Stromal cell of bone marrow (primary cell): ENCODE measurements around the gene MYO5A.

Source experiments
- DNase-seq: peaks from one replicate; pipeline ENCODE4 v3.0.0-alpha.2; 2012; ENCODE audit warnings: low read depth

Gene MYO5A

GRCh38 chr15:52329987-52330386 is 198.7 kb downstream of the MYO5A start:
- DNase-seq, result no peak

DNA sequence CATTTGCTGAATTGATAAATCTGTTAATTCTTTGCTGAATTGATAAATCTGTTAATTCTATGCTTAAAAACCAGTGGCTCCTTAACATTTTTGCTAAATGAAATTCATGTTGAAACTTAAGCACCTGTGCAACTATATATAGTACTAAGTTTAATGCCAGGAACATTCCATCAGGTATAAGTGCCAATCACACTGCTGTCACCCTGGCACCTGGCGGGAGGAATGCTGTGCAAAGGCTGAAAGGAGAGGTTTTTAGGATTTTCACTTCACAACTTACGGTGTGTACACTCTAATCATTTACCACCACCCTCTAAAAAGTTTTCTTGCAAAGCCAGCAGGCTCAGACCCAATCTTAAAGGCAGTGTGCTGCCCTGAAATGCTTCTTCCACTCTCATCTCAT is 199.5 kb downstream of the MYO5A start:
- DNase-seq, result no peak

DNA sequence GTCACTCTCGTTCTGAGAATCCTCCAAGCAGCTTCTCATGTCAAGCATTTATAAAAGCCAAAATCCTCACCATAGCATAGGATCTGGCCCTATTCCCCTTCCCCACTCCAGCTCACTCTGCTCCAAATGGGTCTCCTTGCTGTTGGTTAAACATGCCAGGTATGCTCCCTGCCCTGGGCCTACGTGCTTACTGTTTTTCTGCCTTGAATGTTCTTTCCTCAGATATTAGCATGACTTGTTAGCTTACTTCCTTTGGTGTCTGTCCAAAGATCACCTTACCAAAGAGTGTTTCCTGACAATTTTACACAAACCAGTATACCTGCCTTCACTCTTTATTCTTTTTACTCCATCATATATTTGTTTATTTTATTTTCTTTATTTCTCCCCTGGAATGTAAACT is 200.0 kb downstream of the MYO5A start:
- no peak for DNase-seq

DNA sequence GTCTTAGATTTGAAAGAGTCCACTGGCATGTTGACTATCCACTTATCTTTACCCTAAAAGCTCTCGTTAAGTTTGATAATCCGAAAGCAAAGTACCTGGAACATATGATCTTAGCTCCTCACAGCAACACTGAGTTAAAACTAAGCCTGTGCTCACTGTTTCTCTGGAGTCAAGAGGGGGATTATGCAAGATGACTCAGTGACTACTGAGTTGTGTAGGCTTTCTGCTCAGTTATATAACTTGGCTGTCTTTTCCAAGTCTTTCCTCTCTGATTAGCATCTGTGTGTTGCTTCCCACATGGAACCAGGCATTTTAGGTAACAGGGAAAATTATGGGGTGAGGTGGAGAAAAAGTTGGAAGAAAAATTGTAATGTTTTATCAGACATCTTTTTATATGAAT is 201.9 kb downstream of the MYO5A start:
- DNase-seq, result peak; percentile 63

- DNase-seq, result no peak
Measured at GRCh38 chr15:52324109-52324508, 204.6 kb downstream of the MYO5A start.

DNA sequence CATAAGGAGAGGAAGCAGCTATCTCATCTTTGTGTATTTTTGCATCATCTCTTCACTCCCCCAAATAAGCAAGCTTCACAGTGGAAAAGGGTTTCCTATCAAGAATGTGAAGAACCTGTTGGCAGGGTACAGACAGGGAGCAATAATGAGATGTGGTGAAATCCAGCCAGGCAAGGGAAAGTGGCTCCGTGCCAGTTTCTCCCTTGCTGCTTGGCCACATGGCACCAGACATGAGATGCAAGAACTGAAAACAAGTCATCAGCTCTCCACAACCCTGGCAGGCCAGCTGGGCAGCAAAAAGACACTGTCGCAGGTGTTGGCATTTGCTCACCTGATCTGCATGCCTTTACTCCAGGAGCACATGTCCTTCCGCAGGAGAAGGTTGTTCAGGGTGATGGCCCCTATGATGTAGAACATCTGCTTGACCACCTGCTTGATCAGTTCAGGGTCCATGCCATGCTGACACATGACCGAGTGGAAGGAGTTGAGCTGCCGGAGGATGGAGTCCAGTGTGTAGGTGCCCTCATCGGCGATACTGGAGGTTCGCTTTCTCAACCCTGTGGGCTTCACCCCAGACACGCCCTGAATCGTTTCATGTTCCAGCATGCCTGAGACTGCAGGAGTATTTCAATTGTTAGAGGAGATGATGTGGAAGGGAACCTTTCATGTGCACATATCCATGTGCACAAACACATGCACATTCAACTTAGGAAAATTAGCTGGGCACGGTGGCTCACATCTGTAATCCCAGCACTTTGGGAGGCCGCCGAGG is 209.8 kb downstream of the MYO5A start:
- no peak for DNase-seq

GRCh38 chr15:52317688-52318087 is 211.0 kb downstream of the MYO5A start:
- no peak for DNase-seq

- DNase-seq, result no peak
Measured at GRCh38 chr15:52317022-52317421, 211.7 kb downstream of the MYO5A start.

DNA sequence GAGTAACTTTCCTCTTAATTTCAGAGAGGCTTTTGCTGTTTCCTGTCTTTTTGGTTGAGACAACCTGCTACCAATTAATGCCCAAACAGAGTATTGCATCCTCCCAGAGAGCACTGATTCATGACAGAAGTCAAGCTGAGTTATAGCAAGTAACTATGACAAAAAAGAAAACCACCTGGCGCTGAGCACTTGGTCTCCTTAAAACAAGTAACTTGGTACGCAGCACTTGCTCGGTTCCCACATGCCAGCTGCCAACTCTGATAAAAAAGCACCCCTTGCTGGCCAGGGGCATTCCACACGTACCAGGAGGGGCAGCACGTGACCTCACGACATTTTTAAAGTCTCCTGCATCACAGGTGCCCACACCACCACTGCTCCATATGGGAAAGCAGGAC is 219.5 kb downstream of the MYO5A start:
- no peak for DNase-seq

DNA sequence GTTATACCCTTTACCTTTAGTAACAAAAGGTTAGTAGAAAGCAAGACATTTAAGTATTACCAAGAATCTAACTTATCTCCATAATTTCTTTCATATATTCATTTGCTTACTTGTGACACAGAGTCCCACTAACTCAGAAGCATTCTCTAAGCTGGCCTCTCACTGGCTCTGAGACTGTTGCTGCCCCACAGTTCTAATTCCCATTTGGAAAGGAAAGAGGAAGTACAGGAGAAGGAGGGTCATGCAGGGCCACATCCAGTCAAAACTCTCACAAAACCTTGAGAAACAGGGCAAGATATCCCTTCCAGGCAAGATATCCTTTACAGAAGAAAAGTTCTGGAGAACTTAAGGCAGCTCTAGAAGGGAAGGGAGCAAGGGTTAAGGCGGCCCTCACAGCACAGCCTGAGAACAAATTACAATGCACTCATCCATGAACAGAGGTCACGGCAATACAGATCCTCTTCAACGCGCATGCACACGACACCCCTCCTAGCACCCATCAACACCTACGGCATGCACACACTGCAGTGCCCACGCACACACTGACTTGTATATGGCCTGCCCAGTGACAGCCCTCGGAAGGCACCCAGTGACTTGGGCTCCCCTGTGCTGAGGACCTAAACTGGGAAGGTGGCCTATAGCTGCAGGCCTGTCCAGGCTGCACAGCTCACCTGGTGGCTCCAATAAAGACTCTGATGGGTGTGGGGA is 220.1 kb downstream of the MYO5A start:
- no peak for DNase-seq

DNA sequence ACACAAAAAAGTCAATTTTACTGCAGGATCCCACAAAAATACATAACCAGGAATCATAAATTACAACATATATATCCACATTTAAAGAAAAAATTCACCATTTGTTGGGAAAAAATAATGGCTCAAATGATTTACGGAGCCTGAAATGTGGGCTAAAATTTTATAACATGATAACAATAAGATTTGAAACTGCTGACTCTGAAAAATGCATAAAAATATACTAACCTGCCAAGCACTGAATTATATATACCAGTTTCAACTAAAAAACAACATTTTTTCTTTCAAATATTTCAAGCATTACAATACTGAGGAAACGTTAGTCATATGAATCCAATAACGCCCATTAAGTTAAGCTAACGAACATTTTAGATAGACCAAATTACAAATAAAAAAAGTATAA is 220.8 kb downstream of the MYO5A start:
- no peak for DNase-seq

DNA sequence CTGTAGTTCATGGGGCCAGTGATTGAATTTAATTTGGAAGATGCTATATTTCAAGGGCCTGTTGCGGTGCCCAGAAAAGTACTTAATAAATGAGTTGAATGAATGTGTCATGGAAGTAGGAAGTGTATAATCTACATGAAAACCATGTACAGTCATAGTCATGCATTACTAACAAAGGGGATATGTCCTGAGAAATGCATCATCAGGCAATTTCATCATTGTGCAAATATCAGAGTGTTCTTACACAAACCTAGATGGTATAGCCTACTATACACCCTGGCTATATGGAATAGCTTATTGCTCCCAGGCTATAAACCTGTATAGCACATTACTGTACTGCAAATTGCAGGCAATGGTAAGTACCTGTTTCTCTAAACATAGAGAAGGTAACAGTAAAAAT is 222.4 kb downstream of the MYO5A start:
- peak; percentile 32 for DNase-seq

DNA sequence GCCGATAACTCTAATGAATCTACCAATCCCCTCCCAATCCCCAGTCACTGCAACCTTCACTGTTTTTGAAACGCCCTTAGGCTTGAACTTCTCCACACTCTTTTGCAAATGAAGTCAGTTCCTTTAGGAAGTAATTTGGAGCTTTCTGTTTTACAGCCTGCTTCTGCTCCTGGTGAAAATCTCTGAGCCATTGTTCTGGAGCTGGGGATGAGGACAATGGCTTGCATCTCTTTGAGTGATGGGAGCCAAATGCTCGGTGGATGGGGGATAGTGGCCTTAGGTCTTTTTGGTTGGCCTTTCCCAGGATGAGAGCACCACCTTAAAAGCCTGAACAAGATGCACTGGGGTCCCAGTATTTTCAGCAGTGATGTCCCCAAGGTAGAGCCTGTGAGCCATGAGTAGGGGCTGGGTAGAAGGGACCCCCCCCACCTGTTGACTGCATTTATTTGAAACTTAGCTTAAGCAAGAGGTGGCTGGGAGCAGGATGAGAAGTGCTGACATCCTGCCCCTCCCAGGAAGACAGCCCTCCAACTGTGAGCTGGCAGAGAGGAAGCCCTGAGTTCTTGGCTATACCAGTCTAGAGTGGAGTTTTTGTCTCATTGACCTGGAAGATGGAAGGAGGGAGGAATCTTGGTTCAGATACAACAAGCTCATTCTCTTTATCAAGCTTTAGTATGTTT is 225.4 kb downstream of the MYO5A start:
- DNase-seq, result no peak

DNA sequence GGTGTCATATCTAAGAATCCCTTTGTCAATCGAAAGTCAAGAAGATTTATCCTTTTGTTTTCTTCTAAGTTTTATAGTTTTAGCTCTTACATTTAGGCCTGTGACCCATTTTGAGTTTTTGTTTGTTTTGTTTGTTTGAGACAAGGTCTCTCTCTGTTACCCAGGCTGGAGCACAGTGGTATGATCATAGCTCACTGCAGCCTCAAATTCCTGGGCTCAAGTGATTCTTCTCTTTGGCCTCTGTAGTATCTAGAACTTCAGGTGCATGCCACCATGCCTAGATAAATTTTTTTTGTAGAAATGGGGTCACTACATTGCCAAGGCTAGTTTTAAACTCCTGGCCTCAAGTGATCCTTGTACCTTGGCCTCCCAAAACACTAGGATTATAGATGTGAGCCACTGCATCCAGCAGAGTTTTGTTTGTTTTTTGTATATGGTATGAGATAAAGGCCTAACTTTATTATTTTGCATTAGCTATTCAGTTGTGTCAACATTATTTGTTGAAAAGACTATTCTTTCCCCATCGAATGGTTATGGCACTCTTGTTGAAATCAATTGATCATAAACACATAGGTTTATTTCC is 227.3 kb downstream of the MYO5A start:
- no peak for DNase-seq

DNA sequence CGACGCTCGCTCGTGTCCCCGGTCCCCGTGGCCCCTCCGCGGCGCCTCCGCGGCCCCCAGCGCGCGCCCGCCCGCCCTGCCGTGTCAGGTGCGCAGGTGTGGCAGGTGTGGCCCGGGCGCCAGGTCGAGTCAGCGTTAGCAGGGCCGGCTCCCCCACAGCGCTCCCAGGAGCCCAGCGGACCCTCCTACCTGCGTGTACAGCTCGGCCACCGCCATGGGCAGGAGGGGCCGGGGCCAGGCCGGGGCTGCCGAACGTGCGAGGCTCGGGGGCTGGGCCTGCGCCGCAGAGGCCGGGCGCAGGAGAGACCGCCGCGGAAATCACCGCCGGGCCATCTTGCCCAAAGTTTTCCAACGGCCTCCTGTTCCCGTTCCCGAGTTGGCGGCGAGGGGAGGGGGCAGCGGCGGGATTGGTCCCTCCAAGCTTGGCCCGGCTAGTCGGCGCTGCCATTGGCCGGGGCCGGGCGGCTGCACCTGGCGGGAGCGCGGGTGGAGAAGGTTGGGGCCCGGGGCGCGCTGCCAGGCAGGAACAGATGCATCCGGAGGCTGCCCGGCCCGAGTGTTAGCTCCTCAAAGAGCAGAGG is 233.2 kb downstream of the MYO5A start, which contains the start of gene MYO5C:
Gene MYO5C (minus strand): TSS at position 384 of the 581 bp plus-strand sequence. CDS start 168 bp downstream, at position 216.
- no peak for DNase-seq

DNA sequence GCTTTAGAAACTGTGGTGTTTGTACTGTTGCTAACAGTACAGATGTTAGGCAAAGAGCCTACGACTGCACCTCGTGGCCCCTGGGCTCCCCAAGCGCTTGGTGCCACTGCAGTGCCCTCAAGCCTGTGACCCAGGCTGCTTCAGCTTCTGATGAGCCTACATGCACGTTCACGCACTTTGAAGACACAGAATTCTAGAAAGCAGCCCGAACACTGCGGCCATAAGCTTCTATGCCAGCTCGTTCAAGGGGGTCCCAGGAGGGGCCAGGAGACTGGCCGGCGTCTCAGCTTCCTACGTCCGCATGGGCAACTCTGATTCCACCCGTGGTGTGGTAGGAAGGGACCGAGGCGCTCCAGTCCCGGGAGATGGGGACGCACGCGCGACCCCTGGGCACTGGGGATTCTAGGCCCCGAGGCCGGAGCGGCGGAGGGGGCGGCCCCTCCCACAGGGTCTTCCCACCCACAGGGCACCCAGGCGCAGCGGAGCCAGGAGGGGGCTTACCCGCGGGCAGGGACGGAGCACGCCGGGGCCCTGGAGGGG is 233.7 kb downstream of the MYO5A start:
- no peak for DNase-seq

DNA sequence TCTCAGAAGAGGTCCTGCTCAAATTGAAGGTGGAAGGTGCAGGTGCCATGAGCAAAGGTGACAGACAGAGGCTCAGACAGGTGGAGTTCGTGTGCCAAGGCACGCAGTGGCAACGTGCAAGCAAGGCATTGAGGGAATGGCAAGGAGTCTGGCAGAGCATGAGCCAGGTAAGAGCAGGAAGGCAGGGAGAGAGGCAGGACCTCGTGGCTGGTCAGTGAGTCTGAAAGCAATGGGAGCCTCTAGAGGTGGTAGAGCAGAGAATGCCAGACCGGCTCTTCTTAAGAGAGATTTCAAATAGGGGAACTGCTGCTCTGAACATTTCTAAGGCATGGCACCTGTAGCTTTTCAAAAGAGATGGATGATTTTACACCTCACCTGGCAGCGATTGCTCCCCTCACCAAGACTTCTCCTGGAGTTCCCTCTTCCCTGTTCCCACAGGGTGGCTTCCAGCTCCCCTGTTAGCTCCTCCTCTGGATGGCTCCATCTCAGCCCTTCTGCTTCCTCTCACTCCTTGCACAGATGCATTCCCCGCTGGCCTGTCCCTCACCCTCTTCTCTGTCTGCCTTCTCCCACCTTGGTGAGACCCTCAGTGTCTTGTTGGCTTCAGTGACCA is 235.8 kb downstream of the MYO5A start:
- DNase-seq, result no peak

DNA sequence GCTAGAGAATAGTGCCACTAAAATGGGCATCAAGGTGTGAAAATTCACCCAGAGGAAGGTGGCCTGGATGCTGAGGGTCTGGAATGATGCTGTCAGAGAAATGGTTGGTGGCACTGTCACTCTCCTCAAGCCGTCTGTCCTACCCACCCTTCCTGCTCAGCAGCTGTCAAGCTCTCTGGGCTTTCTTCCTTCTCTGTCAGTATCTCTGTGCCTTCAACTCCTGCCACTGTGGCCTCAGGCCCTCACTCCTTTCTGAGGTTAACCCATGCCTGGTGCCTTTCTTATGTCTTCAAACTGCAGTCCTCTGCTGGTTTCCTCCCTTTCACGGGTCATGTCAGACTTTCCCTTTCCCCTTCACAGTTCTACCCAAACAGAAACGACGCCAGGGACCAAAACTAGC is 237.5 kb downstream of the MYO5A start:
- no peak for DNase-seq

DNA sequence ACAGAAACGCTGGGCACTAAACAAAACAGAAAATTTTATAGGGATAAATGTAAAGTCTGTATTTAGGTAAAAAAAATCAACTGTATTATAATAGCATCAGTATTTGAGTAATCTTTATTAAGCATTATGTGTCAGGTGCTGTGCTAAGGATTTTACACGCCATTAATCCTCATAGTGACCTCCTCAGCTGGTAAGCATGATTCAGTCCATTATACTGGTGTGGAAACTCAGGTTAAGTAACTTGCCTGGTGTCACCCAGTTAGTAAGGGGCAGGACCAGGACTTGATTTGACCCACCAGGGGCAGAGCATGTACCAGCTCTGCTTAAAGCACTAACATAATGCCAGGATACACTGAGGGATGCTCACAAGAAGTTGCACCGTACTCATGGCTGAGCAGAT is 237.9 kb downstream of the MYO5A start:
- no peak for DNase-seq

DNA sequence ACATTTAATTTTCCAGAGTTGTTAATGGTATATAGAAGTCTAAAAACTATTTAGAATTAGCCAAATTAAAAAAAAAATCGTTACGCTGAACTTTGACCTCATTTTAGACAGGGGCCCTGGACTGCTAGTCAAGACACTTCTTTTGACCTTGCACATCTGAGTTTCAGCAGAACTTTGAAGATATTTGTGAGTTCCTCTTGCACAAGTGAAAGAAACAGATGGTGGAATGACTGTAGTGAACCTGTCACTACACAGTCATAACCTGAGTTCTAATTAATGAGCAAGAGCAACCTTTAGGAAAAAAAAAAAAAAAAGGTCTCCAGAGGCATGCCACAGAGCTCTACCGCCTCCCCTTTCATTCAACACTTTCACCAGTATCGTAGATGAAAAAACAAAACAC is 238.4 kb downstream of the MYO5A start:
- no peak for DNase-seq

DNA sequence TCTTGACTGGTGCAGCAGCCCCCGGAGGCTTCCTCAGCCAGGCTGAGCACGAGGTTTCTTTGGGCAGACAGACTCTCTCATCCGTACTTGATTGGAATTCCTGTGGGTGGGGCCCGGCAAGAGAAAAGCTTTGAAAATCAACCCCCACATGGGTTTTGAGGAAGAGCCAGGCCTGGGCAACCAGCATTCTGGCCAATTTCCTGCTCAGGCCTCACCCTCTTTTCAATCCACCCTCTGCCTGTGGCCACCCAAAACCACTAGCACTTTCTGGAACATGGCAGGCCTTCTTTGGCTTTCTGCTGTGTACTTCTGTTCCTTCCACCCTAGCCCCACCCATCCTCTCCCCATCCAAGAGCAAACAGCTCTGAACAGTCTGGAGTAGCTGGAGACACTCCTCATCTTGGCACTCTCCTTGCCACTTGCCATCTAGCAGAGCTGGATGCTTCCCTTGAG is 239.0 kb downstream of the MYO5A start:
- no peak for DNase-seq

- no peak for DNase-seq
Measured at GRCh38 chr15:52288986-52289385, 239.7 kb downstream of the MYO5A start.
